MCF 10A (cell line): ENCODE data around the gene DUSP28. TPM values are rescaled to one million over a fixed set of nuclear protein-coding genes. Genes with fewer than 3 reads are reported as not detected.

ENCODE experiments used
- BruUV-seq: library from RNA; stranded (reverse); fragments of 400-500 nt; replicated peaks from 2 replicates; lab custom pipeline; 2021; lab: Mats Ljungman, UMichigan
- CTCF ChIA-PET: fragments of 300-600 bp; sonication (Branson Sonifier 250); formaldehyde crosslinking; extraction: SDS; loops from one replicate; lab custom pipeline; 2021; ENCODE audit warnings: antibody characterized with exemption, inconsistent platforms; lab: Yijun Ruan, JAX
- POLR2A ChIA-PET: fragments of 300-600, 350-650 bp; sonication (Branson Sonifier 250); formaldehyde crosslinking; extraction: SDS; loops from one replicate; lab custom pipeline; 2020; ENCODE audit warnings: antibody characterized with exemption, inconsistent platforms; lab: Yijun Ruan, JAX
- DNase-seq: peaks from one replicate; pipeline ENCODE4 v3.0.0-alpha.2; 2018; ENCODE audit not compliant: unreplicated experiment
- H3K27ac Mint-ChIP-seq: one replicate; pipeline ENCODE4 v1.8.0; 2022; ENCODE audit warnings: mild to moderate bottlenecking, low read depth, mixed read lengths; ENCODE audit not compliant: unreplicated experiment
- H3K27me3 Mint-ChIP-seq: one replicate; pipeline ENCODE4 v1.8.0; 2022; ENCODE audit warnings: mixed read lengths; ENCODE audit not compliant: insufficient read depth, unreplicated experiment
- H3K36me3 Mint-ChIP-seq: one replicate; pipeline ENCODE4 v1.8.0; 2022; ENCODE audit warnings: mild to moderate bottlenecking, moderate library complexity, mixed read lengths; ENCODE audit not compliant: insufficient read depth, unreplicated experiment
- H3K4me1 Mint-ChIP-seq: one replicate; pipeline ENCODE4 v1.8.0; 2022; ENCODE audit warnings: mixed read lengths; ENCODE audit not compliant: insufficient read depth, unreplicated experiment
- H3K4me3 Mint-ChIP-seq: one replicate; pipeline ENCODE4 v1.8.0; 2022; ENCODE audit warnings: mild to moderate bottlenecking, moderate library complexity, mixed read lengths; ENCODE audit not compliant: unreplicated experiment
- H3K9me3 Mint-ChIP-seq: one replicate; pipeline ENCODE4 v1.8.0; 2022; ENCODE audit warnings: mixed read lengths; ENCODE audit not compliant: unreplicated experiment
- CTCF ChIP-seq: fragments of 200-600 bp; IDR thresholded peaks from one replicate; pipeline ENCODE4 v1.8.0; 2022; ENCODE audit warnings: antibody characterized with exemption, mild to moderate bottlenecking; ENCODE audit not compliant: unreplicated experiment
- intact Hi-C: fragments of 100-400 bp; cut with micrococcal nuclease; formaldehyde crosslinking; loops from 2 replicates; pipeline ENCODE4 v1.14.1; 2022
- total RNA-seq: library from RNA; stranded (reverse); gene quantifications from 2 replicates; pipeline ENCODE4 v1.2.3, GENCODE V29; 2022

Gene DUSP28
- total RNA-seq, 1 experiment from 2014 or later: 5.2 TPM

GRCh38 chr2:240574386-240575100 is 14.4 kb downstream of the DUSP28 start:
- peaks cover 17% of the 10 kb centered on the region for H3K4me1 Mint-ChIP-seq
- H3K36me3 Mint-ChIP-seq: peaks cover 17% of the 10 kb centered on the region
- ChIA-PET CTCF (interaction anchor here (0.5 to 1.4 kb wide), 2 partner anchors 9 to 13 kb away, joined by 3 to 5 read pairs; no protein-coding TSS in a partner anchor), POLR2A (interaction anchor here (0.7 to 1.6 kb wide), 2 partner anchors 11 to 339 kb away, joined by 4 to 6 read pairs; partner anchors contain the start of gene CAPN10)
- H3K9me3 Mint-ChIP-seq: no peaks in the 10 kb centered on the region
- TF ChIP-seq CTCF: no peak
- no peaks in the 10 kb centered on the region for H3K27me3 Mint-ChIP-seq
- no peak overlapping the region for H3K4me3 Mint-ChIP-seq
- H3K27ac Mint-ChIP-seq: no peak overlapping the region
- DNase-seq: no peak
- no TSS peak for BruUV-seq
- intact Hi-C loops: no loop called here

- no peaks in the 10 kb centered on the region for H3K27me3 Mint-ChIP-seq
- H3K4me3 Mint-ChIP-seq: no peak overlapping the region
- no peaks in the 10 kb centered on the region for H3K9me3 Mint-ChIP-seq
- no peak overlapping the region for H3K27ac Mint-ChIP-seq
- no TSS peak for BruUV-seq
- peaks cover 25% of the 10 kb centered on the region for H3K4me1 Mint-ChIP-seq
- no peak for DNase-seq
- CTCF ChIA-PET: interaction anchor here (0.5 to 1.4 kb wide), 3 partner anchors 9 to 12 kb away, joined by 3 to 5 read pairs (median 3); no protein-coding TSS in a partner anchor
- POLR2A ChIA-PET: interaction anchor here (0.8 kb wide), 1 partner anchor 574 kb away, joined by 3 read pairs; the partner anchor contains the start of gene PASK
- H3K36me3 Mint-ChIP-seq: peaks cover 23% of the 10 kb centered on the region
- intact Hi-C loops: no loop called here
- no peak for TF ChIP-seq CTCF
Observed at GRCh38 chr2:240575101-240575965, 15.2 kb downstream of the DUSP28 start.

GRCh38 chr2:240576036-240576435 is 15.9 kb downstream of the DUSP28 start:
- no peak for DNase-seq
- Mint-ChIP-seq H3K27ac (no peak overlapping the region), H3K4me1 (peaks cover 32% of the 10 kb centered on the region), H3K36me3 (peaks cover 22% of the 10 kb centered on the region), H3K27me3 (no peaks in the 10 kb centered on the region), H3K9me3 (no peaks in the 10 kb centered on the region), H3K4me3 (no peak overlapping the region)
- intact Hi-C loops: no loop called here
- no peak for TF ChIP-seq CTCF
- POLR2A ChIA-PET: interaction anchor here (0.8 to 1.2 kb wide), 2 partner anchors 15 to 573 kb away, joined by 3 read pairs; partner anchors contain the start of gene PASK
- CTCF ChIA-PET: interaction anchor here (0.7 to 1.4 kb wide), 2 partner anchors 10 to 12 kb away, joined by 3 to 5 read pairs; no protein-coding TSS in a partner anchor
- BruUV-seq: no TSS peak
